ENCODE results near the gene ZNF43. TPM values are rescaled to one million over a fixed set of nuclear protein-coding genes. Genes with fewer than 3 reads are reported as not detected.
A peak's percentile ranks its signal among the peaks of the same experiment; 100 is the strongest.

Gene ZNF43
- total and polyA plus RNA-seq, 8 donors, result 15.8 to 40.2 (median 34.0) TPM

DNA sequence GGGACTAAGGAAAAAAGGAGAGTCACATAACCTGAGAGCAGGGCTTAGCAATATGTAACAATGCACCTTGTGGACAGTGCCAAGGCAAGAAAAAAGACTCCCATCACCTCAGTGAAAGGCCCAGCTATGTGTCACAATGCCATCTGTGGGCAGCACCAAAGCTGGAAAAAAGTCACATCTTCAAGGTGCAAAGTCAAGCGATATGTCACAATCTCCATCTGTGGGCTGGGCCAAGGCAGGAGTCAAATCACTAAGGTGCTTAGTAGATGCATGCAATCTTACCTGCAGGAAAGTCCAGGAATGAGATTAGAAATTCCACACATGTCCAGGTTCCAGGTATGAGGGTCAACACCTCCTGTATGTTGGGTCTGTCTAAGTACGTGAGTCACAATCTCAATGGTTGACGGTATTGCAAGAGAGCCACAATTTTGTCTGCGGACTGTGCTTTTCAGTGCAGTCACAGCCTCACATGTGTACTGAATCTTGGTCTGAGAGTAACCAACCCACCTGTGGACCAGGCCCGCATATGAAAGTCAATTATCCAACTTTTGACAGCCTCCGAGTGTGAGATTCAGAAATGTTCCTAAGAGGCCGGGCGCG lies 14.8 kb upstream of the ZNF43 start:
- DNase-seq, result no peak
- no peak overlapping the region for H3K27ac ChIP-seq
- H3K36me3 ChIP-seq, result peaks cover 0 to 24% of the 10 kb centered on the region in 2 donors
- intact Hi-C loops (cut with DNase I), result no loop called here
- no peak for ATAC-seq
- H3K4me1 ChIP-seq, result peaks cover 4 to 18% of the 10 kb centered on the region in 2 donors
- TF ChIP-seq, protein P1, sequence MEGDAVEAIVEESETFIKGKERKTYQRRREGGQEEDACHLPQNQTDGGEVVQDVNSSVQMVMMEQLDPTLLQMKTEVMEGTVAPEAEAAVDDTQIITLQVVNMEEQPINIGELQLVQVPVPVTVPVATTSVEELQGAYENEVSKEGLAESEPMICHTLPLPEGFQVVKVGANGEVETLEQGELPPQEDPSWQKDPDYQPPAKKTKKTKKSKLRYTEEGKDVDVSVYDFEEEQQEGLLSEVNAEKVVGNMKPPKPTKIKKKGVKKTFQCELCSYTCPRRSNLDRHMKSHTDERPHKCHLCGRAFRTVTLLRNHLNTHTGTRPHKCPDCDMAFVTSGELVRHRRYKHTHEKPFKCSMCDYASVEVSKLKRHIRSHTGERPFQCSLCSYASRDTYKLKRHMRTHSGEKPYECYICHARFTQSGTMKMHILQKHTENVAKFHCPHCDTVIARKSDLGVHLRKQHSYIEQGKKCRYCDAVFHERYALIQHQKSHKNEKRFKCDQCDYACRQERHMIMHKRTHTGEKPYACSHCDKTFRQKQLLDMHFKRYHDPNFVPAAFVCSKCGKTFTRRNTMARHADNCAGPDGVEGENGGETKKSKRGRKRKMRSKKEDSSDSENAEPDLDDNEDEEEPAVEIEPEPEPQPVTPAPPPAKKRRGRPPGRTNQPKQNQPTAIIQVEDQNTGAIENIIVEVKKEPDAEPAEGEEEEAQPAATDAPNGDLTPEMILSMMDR (IDR thresholded peaks at IDR 0.05), result no peak
- H3K27me3 ChIP-seq, result no peaks in the 10 kb centered on the region
- H3K9me3 ChIP-seq, result no peaks in the 10 kb centered on the region
- peak overlapping the region; percentile 75 to 80 for H3K4me3 ChIP-seq

DNA sequence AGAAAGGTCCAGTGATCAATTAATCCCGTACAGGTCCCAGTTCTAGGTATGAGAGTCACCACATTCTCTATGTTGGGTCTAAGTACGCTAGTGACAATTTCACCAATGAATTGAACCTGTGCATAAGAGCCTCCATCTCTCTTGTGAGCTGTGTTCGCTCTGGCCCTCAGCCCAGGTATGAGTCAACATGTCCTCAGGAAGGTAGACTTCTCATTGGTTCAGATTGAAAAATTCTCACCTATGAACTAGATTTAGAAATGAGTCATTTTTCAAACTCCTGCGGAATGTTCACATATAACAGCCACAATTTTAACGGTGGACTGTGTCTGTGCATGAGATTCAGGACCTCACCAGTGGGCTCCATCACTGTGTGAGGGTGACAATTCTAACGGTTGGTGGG lies 12.7 kb upstream of the ZNF43 start:
- Histone ChIP-seq H3K27ac (no peak overlapping the region), H3K4me1 (peaks cover 4 to 18% of the 10 kb centered on the region in 2 donors), H3K36me3 (peaks cover 0 to 43% of the 10 kb centered on the region in 2 donors), H3K4me3 (no peak overlapping the region), H3K27me3 (no peaks in the 10 kb centered on the region), H3K9me3 (no peaks in the 10 kb centered on the region)
- no peak for ATAC-seq
- intact Hi-C loops (cut with DNase I), result no loop called here
- TF ChIP-seq, protein P1 (IDR thresholded peaks at IDR 0.05), result no peak
- DNase-seq, result peak in 2 of 4 donors; percentile 16 to 47

DNA sequence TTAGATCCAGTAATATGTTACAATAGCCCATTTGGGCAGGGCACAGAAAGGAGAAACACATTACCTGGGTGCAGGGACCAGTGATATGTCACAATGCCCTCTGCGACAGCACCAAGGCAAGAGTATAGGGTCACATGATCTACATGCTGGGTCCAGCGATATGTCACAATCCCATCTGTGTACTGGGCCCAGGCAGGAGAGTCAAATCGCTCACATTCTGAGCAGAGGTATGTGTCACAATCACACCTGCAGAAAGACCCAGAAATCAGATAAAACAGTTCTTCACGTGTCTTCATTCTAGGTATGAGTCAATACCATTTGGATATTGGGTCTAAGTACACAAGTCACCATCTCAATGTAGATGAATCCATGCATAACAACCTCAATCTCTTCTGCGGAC lies 7.1 kb upstream of the ZNF43 start:
- TF ChIP-seq, protein P1 (IDR thresholded peaks at IDR 0.05), result no peak
- H3K4me1 ChIP-seq, result no peaks in the 10 kb centered on the region
- no peaks in the 10 kb centered on the region for H3K9me3 ChIP-seq
- peaks cover 0 to 77% of the 10 kb centered on the region in 2 donors for H3K36me3 ChIP-seq
- no peak overlapping the region for H3K27ac ChIP-seq
- intact Hi-C loops (cut with DNase I), result no loop called here
- H3K4me3 ChIP-seq, result no peak overlapping the region
- ATAC-seq (no peak), DNase-seq (no peak)
- H3K27me3 ChIP-seq, result no peaks in the 10 kb centered on the region

DNA sequence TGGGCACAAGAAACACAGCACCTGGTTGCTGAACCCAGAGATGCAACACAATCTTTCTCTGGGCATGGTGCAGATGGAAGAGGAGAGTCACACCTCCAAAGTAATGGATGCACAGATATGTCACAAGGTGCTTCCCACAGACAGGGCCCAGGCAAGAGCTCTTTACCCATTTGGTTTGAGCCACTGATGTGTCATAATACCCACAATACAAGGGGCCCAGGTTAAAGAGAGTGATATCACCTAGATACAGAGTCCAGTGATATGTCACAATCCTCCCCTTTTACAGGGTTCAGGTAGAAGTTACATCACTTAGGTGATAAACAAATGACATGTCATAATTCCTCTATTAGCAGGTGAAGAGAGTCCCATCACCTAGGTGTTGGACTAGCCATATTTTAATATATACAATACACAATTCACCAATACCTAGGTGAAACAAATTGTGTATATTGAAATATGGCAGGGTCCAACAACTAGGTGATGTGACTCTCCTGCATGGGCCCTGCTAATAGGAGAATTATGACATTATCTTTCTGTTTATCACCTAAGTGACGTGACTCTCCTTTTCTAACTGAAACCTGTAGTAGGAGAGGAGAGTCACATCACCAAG lies 5.6 kb upstream of the ZNF43 start:
- DNase-seq (no peak), ATAC-seq (no peak)
- peaks cover 0 to 3% of the 10 kb centered on the region in 2 donors for H3K4me1 ChIP-seq
- H3K27me3 ChIP-seq, result no peaks in the 10 kb centered on the region
- TF ChIP-seq, protein P1 (IDR thresholded peaks at IDR 0.05), result no peak
- intact Hi-C loops (cut with DNase I), result no loop called here
- H3K4me3 ChIP-seq, result no peak overlapping the region
- peaks cover 0 to 65% of the 10 kb centered on the region in 2 donors for H3K36me3 ChIP-seq
- no peak overlapping the region for H3K27ac ChIP-seq
- H3K9me3 ChIP-seq, result no peaks in the 10 kb centered on the region

DNA sequence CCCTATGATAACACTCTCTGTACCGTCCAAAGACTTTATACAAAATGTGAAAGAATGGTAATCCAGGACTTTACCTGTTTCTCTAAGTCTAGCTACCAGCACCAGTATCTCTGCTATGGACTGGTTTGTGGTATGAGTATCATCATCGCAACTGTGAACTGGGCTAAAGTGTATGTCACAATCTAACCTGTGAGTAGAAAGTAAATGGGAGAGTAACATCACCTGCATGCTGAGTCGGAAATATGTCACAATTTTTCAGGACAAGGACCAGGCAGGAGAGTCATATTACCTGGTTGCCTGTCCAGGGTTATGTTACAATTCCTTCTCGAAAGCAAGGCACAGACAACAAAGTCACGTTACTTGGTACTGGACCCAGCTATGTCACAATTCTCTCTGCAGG lies 5.1 kb upstream of the ZNF43 start:
- Histone ChIP-seq H3K36me3 (peaks cover 0 to 64% of the 10 kb centered on the region in 2 donors), H3K9me3 (no peaks in the 10 kb centered on the region), H3K27me3 (no peaks in the 10 kb centered on the region), H3K4me3 (no peak overlapping the region), H3K4me1 (peaks cover 0 to 8% of the 10 kb centered on the region in 2 donors), H3K27ac (peak overlapping the region in 1 of 2 donors; percentile 18)
- ATAC-seq (no peak), DNase-seq (no peak)
- intact Hi-C loops (cut with DNase I), result no loop called here
- TF ChIP-seq, protein P1 (IDR thresholded peaks at IDR 0.05), result no peak
